GM12891 (cell line): ENCODE data around the gene TRIM33.

Experiments used
- POLR2A ChIP-seq: IDR thresholded peaks from 2 replicates; pipeline ENCODE4 v1.6.1; 2011; ENCODE audit warnings: low read depth, low read length, control low read depth
- POLR2AphosphoS5 ChIP-seq: IDR thresholded peaks from 2 replicates; pipeline ENCODE4 v1.6.1; 2011; ENCODE audit warnings: low read depth, low read length, control low read depth
- POU2F2 ChIP-seq: IDR thresholded peaks from 2 replicates; pipeline ENCODE4 v1.6.1; 2011; ENCODE audit warnings: low read depth, mild to moderate bottlenecking, control low read depth, low read length, moderate library complexity
- SPI1 ChIP-seq: IDR thresholded peaks from 2 replicates; pipeline ENCODE4 v1.6.1; 2011; ENCODE audit warnings: low read depth, low read length, control low read depth
- TAF1 ChIP-seq: IDR thresholded peaks from 2 replicates; pipeline ENCODE4 v1.6.1; 2011; ENCODE audit warnings: low read depth, low read length, control low read depth

GRCh38 chr1:114439369-114439768, 71.6 kb downstream of the TRIM33 start:
- TF ChIP-seq POLR2A (no peak), POLR2AphosphoS5 (no peak), SPI1 (no peak), TAF1 (no peak), POU2F2 (no peak)
